CD4-positive, CD25-positive, alpha-beta regulatory T cell (primary cell): ENCODE measurements around the gene CSK. TPM values are rescaled to one million over a fixed set of nuclear protein-coding genes. Genes with fewer than 3 reads are reported as not detected.

ENCODE experiments used
- ATAC-seq, 2 donors: fragments of 150-1000 bp; cut with Tn5 transposase; one replicate each; pipeline ENCODE4 v1.10.0; 2021; ENCODE audit warnings: low read depth in 2 of 2, moderate number of reproducible peaks in 2 of 2, moderate library complexity in 1 of 2
- DNase-seq, 3 donors: peaks; one replicate each; pipeline versions ENCODE4 v3.0.0 to v3.0.0-alpha.2; 2012 to 2022; ENCODE audit warnings: mixed read lengths in 1 of 3
- H3K27ac ChIP-seq: one replicate; pipeline ENCODE4 v1.7.0; 2013; ENCODE audit warnings: mild to moderate bottlenecking, low read length; ENCODE audit not compliant: insufficient read depth, poor library complexity, severe bottlenecking
- H3K27me3 ChIP-seq: one replicate; pipeline ENCODE4 v1.7.0; 2013; ENCODE audit warnings: low read length; ENCODE audit not compliant: control insufficient read depth, insufficient read depth
- H3K36me3 ChIP-seq: one replicate; pipeline ENCODE4 v1.7.0; 2013; ENCODE audit warnings: mild to moderate bottlenecking, low read length, moderate library complexity; ENCODE audit not compliant: control insufficient read depth, insufficient read depth
- H3K4me1 ChIP-seq: 2 replicates; pipeline ENCODE4 v1.7.0; 2013; ENCODE audit warnings: mild to moderate bottlenecking, low read length; ENCODE audit not compliant: insufficient read depth, control insufficient read depth, poor library complexity, severe bottlenecking
- H3K4me3 ChIP-seq: one replicate; pipeline ENCODE4 v1.7.0; 2013; ENCODE audit warnings: low read depth, mild to moderate bottlenecking, low read length, moderate library complexity
- H3K9me3 ChIP-seq, 2 experiments: 1 replicate in 1 of 2; 2 replicates in 1 of 2; pipeline ENCODE4 v1.7.0; 2013; ENCODE audit warnings: low read length in 2 of 2, mild to moderate bottlenecking in 1 of 2, moderate library complexity in 1 of 2; ENCODE audit not compliant: control insufficient read depth in 2 of 2
- H3K27ac Mint-ChIP-seq, 3 donors: one replicate each; pipeline ENCODE4 v1.8.0; 2020 to 2022; ENCODE audit warnings: mild to moderate bottlenecking in 3 of 3, mixed read lengths in 3 of 3, moderate library complexity in 2 of 3
- H3K27me3 Mint-ChIP-seq: one replicate; pipeline ENCODE4 v1.8.0; 2022; ENCODE audit warnings: mild to moderate bottlenecking, mixed read lengths
- H3K36me3 Mint-ChIP-seq: one replicate; pipeline ENCODE4 v1.8.0; 2020; ENCODE audit warnings: mixed read lengths
- H3K4me1 Mint-ChIP-seq, 4 donors: one replicate each; pipeline ENCODE4 v1.8.0; 2020 to 2022; ENCODE audit warnings: mixed read lengths in 4 of 4, mild to moderate bottlenecking in 1 of 4
- H3K4me3 Mint-ChIP-seq, 4 donors: one replicate each; pipeline ENCODE4 v1.8.0; 2020 to 2022; ENCODE audit warnings: mild to moderate bottlenecking in 4 of 4, mixed read lengths in 4 of 4, moderate library complexity in 3 of 4
- H3K9me3 Mint-ChIP-seq, 7 donors: one replicate each; pipeline ENCODE4 v1.8.0; 2020 to 2022; ENCODE audit warnings: mixed read lengths in 7 of 7, mild to moderate bottlenecking in 3 of 7, moderate library complexity in 2 of 7
- polyA plus RNA-seq, 4 donors: library from polyadenylated mRNA; unstranded; fragments of 300-500 nt; fragmentation: Illumina TruSeq; gene quantifications; one replicate each; pipeline ENCODE4 v1.2.3, GENCODE V29; 2021
- total RNA-seq: library from RNA; stranded (reverse); gene quantifications from one replicate; pipeline ENCODE4 v1.2.3, GENCODE V29; 2022

CSK gene
- total and polyA plus RNA-seq, 5 donors from 2014 or later: 131 to 257 (median 148) TPM

DNA sequence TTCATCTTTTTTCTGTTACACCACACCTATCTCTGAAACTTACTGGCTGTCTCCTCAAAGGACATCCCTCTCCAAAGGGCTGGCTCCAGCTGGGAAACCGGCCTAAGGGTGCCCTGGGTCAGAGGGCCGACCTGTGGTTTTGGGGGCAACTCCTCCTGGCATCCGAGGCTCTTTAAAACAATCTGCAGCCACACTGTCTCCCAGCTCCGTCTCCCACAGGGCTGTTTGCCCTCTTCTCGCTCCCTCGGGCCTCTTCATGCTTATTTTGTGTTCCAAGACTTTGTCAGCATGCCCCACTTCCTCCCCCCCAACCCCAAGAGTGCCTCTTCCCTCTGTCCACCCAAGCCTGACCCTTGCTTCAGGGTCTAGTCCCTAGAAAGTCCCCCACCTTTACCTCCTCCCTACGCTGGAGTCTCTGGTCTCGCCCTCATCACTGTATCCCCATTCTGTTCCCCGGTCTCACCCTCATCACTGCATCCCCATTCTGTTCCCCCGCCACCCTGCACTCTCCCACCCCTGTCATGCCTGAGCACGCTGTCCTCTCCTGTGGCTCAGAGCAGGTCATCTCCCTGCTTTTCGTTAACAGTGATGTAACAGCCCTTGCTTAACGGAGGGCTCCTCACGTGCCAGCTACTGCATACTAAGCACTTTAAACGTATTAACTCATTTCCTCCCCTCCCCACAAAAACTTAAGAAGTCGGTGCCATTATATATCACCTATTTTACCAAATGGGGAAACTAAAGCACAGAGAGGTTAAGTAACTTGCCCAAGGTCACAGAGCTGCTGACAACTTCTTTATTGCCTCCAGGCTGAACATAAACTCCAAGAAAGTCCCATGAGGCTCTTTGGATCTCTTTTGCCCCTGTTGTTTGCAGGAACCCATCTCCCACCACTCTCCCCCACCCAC is 1.1 kb upstream of the CSK start:
- H3K9me3 Mint-ChIP-seq: no peaks in the 10 kb centered on the region
- Histone ChIP-seq H3K27me3 (no peaks in the 10 kb centered on the region), H3K4me1 (peaks cover 88% of the 10 kb centered on the region), H3K36me3 (no peaks in the 10 kb centered on the region), H3K4me3 (peak overlapping the region; percentile 92), H3K9me3 (no peaks in the 10 kb centered on the region), H3K27ac (peak overlapping the region; percentile 95)
- peaks cover 23 to 75% (median 53%) of the 10 kb centered on the region in 4 donors for H3K4me1 Mint-ChIP-seq
- ATAC-seq (peak; percentile 28 to 35), DNase-seq (peak in 2 of 3 donors; percentile 64 to 89)
- H3K4me3 Mint-ChIP-seq: peak overlapping the region; percentile 94 to 98 (median 96)
- H3K27me3 Mint-ChIP-seq: peaks cover 8% of the 10 kb centered on the region
- H3K36me3 Mint-ChIP-seq: peaks cover 11% of the 10 kb centered on the region
- peak overlapping the region; percentile 94 to 100 (median 99) for H3K27ac Mint-ChIP-seq

DNA sequence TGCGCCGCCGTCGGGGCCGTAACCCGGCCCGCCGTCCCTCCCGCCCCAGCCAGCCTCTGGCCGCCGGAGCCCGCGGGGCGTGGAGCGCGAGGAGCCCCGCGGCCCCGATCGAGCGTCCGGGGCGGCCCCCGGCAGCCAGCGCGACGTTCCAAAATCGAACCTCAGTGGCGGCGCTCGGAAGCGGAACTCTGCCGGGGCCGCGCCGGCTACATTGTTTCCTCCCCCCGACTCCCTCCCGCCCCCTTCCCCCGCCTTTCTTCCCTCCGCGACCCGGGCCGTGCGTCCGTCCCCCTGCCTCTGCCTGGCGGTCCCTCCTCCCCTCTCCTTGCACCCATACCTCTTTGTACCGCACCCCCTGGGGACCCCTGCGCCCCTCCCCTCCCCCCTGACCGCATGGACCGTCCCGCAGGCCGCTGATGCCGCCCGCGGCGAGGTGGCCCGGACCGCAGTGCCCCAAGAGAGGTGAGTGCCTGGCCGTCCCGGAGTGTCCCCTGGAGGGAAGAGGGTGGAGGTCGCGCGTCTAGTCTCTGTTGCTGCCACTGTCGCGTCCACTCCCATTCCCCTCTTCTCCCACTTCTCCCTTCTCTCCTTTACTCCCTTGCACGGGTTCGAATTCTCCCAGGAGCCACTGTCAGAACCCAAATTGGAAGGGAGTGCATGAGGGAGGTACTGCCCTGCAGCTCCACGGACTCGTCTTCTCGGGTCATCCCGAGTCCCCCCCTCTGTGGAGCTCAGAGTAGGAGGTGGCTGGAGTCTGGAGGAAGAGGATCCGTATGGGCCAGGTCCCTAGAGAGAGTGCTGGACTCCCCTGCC is 585 bp downstream of the CSK start:
- peaks cover 90% of the 10 kb centered on the region for H3K4me1 ChIP-seq
- Mint-ChIP-seq H3K4me1 (peaks cover 23 to 75% (median 47%) of the 10 kb centered on the region in 4 donors), H3K36me3 (peaks cover 13% of the 10 kb centered on the region), H3K9me3 (no peaks in the 10 kb centered on the region), H3K27ac (peak overlapping the region; percentile 92 to 100 (median 97)), H3K4me3 (peak overlapping the region; percentile 89 to 95 (median 94)), H3K27me3 (peaks cover 9% of the 10 kb centered on the region)
- H3K27me3 ChIP-seq: no peaks in the 10 kb centered on the region
- peak overlapping the region; percentile 95 for H3K27ac ChIP-seq
- H3K9me3 ChIP-seq: no peaks in the 10 kb centered on the region
- peak overlapping the region; percentile 85 for H3K4me3 ChIP-seq
- ATAC-seq: peak; percentile 34 to 40
- no peaks in the 10 kb centered on the region for H3K36me3 ChIP-seq
- peak; percentile 66 to 84 (median 69) for DNase-seq

DNA sequence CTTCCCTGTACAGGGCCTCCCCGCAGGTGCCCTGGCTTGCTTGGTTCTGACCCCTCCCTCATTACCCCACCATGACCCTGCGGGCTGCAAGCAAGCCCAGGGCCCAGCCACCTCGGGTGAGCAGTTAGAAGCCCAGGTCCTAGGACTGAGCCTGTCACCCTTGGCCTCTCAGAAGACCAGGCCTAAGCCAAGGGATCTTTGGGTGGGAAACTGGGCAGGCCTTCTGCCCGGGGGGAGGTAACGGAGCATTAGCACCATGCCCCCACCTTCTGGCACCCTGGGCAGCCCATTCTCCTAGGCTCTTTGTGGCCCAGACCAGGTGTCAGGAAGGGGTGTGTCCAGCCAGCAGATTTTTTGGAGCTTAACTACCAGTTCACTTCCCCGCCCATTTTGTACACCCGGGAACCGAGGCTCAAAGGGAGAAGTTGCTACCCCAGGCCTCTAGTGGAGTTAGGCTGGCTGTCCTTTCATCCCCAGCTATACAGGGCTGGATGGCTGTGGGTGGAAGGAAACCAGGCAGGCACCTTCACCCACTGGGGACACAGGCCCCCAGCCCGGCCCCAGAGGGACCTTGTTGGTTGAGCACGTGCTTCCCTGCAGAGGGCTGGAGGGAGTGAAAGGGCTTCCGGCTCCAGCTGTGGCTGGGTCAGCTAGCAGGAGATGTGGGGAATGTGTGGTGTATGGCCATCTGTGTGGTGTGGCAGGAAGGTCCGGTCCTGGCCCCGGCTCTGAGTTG is 1.4 kb downstream of the CSK start:
- Mint-ChIP-seq H3K4me1 (peaks cover 22 to 75% (median 46%) of the 10 kb centered on the region in 4 donors), H3K36me3 (peaks cover 13% of the 10 kb centered on the region), H3K4me3 (peak overlapping the region; percentile 89 to 95 (median 94)), H3K27me3 (peaks cover 12% of the 10 kb centered on the region), H3K9me3 (no peaks in the 10 kb centered on the region), H3K27ac (peak overlapping the region; percentile 92 to 100 (median 97))
- Histone ChIP-seq H3K27me3 (no peaks in the 10 kb centered on the region), H3K9me3 (no peaks in the 10 kb centered on the region), H3K4me3 (peak overlapping the region; percentile 85), H3K4me1 (peaks cover 90% of the 10 kb centered on the region), H3K36me3 (no peaks in the 10 kb centered on the region), H3K27ac (peak overlapping the region; percentile 95)
- DNase-seq (peak in 1 of 3 donors; percentile 74), ATAC-seq (no peak)

DNA sequence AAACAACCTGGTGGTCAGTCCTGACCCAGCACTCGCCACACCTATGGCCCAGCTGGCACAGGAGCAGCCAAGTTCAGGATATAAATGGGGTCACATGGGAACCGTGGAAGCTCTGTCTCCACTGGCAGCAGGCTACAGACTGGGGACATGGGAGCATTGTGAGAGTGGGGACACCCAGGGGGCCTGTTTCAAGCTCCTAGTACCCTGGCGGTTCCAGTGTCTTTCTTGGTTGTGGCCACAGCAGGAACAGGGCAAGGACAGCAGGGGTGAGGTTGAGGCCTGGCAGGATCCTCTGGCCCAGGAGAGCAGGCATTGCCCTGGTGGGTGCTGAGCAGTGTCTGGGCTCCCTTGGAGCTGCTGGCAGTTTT is 1.9 kb downstream of the CSK start:
- Mint-ChIP-seq H3K27ac (peak overlapping the region; percentile 92 to 100 (median 97)), H3K27me3 (peaks cover 12% of the 10 kb centered on the region), H3K9me3 (no peaks in the 10 kb centered on the region), H3K4me3 (peak overlapping the region; percentile 89 to 95 (median 94)), H3K36me3 (peaks cover 13% of the 10 kb centered on the region), H3K4me1 (peaks cover 16 to 75% (median 46%) of the 10 kb centered on the region in 4 donors)
- DNase-seq (no peak), ATAC-seq (no peak)
- peak overlapping the region; percentile 95 for H3K27ac ChIP-seq
- H3K36me3 ChIP-seq: no peaks in the 10 kb centered on the region
- no peaks in the 10 kb centered on the region for H3K27me3 ChIP-seq
- H3K4me3 ChIP-seq: peak overlapping the region; percentile 85
- peaks cover 90% of the 10 kb centered on the region for H3K4me1 ChIP-seq
- no peaks in the 10 kb centered on the region for H3K9me3 ChIP-seq

DNA sequence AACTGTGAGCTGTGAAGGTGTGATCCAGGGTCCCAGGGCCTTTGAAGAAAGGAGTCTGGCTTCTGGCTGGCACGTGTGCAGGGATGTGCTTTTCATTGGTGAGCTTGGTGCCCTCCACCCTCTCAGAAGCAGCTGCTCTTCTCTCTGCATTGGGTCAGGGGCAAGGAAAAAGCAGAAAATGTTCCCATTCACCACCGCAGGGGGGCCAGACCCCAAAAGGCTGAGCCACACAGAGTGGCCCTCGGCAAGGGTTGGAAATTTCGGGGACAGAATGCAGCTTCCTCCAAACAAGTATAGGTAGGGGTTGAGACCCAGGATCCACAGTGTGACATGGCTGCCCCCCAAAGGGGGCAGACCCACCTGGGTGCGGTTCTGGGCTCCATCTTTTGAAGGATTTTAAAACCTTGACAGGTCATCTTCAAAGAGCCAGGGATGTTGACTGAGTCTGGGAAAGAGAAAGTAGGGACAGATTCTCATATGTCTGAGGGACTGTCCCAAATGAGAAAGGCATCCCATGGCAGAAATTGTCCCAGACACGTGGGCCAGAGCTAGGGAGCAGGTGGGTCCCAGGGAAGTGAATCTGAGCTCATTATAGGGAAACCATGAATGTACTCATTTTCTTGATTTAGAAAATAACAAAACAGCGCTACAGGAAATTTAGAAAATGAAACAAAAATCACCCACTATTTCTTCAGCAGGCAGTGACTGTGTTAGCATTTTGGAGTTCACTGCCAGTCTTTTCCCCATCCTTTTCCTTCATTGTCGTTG is 2.7 kb downstream of the CSK start:
- peaks cover 13% of the 10 kb centered on the region for H3K36me3 Mint-ChIP-seq
- H3K4me3 Mint-ChIP-seq: peak overlapping the region; percentile 89 to 95 (median 94)
- Histone ChIP-seq H3K9me3 (no peaks in the 10 kb centered on the region), H3K27me3 (no peaks in the 10 kb centered on the region), H3K4me1 (peaks cover 90% of the 10 kb centered on the region), H3K27ac (peak overlapping the region; percentile 95), H3K4me3 (peak overlapping the region; percentile 85), H3K36me3 (no peaks in the 10 kb centered on the region)
- peaks cover 10 to 75% (median 45%) of the 10 kb centered on the region in 4 donors for H3K4me1 Mint-ChIP-seq
- no peak for ATAC-seq
- H3K9me3 Mint-ChIP-seq: no peaks in the 10 kb centered on the region
- peak overlapping the region; percentile 97 to 100 (median 99) for H3K27ac Mint-ChIP-seq
- DNase-seq: peak in 1 of 3 donors; percentile 49
- H3K27me3 Mint-ChIP-seq: peaks cover 12% of the 10 kb centered on the region

DNA sequence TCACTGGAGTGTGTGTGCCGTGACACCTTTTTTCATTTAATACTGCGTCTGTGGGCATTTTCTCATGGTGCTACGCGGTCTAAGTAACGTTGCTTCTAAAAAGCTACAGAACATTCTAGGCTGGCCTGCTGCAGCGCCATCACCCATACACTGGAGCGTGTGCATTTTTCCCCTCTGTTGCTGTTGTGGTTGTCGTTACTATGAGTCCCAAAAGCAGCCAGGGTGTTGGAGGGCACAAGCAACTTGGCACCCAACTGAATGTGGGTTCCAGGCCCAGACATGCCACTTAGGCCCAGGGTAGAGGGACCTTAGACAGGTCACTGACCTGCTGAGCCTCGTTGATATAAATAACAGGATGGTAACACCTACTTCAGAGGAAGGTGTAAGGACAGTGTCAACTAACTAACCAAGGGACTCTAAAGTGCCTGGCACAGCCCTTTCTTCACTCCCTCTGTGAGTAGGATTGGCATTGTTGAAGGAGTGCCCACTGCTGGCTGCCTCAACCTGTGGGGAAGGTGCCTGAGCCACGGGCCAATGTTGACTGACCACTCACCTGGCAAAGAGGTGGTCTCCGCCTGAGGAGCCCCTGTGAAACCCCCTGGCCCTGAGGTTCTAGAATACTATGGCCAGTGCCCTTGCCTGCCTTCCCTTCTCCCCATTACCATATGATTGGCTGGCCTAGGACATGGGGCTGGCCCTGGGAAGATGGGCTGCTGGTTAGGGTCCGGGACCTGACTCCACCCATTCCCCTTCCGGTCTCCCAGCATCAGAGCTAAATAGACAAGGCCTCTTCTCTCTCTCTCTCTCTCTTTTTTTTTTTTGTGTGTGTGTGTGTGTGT is 3.5 kb downstream of the CSK start:
- Histone ChIP-seq H3K4me1 (peaks cover 90% of the 10 kb centered on the region), H3K4me3 (peak overlapping the region; percentile 85), H3K27ac (peak overlapping the region; percentile 95), H3K9me3 (no peaks in the 10 kb centered on the region), H3K27me3 (no peaks in the 10 kb centered on the region), H3K36me3 (no peaks in the 10 kb centered on the region)
- no peaks in the 10 kb centered on the region for H3K9me3 Mint-ChIP-seq
- peak overlapping the region; percentile 89 to 95 (median 94) for H3K4me3 Mint-ChIP-seq
- peaks cover 4 to 73% (median 41%) of the 10 kb centered on the region in 4 donors for H3K4me1 Mint-ChIP-seq
- H3K27ac Mint-ChIP-seq: peak overlapping the region; percentile 97 to 100 (median 99)
- DNase-seq (peak in 1 of 3 donors; percentile 85), ATAC-seq (no peak)
- H3K27me3 Mint-ChIP-seq: peaks cover 12% of the 10 kb centered on the region
- peaks cover 13% of the 10 kb centered on the region for H3K36me3 Mint-ChIP-seq
